B cell (primary cell): ENCODE results near the gene C4BPA. TPM values are rescaled to one million over a fixed set of nuclear protein-coding genes. Genes with fewer than 3 reads are reported as not detected.

Source experiments
- ATAC-seq: fragments of 200-7000 bp; cut with Tn5 transposase; one replicate; pipeline ENCODE4 v1.10.0; 2021; ENCODE audit warnings: low read depth, mild to moderate bottlenecking, moderate number of reproducible peaks, moderate library complexity
- CTCF ChIA-PET: fragments of 350-600 bp; sonication (Branson Sonifier 250); formaldehyde crosslinking; loops from one replicate; lab custom pipeline; 2021; ENCODE audit warnings: antibody characterized with exemption, inconsistent platforms; lab: Charles Lee
- POLR2A ChIA-PET: fragments of 350-600 bp; sonication (Branson Sonifier 250); formaldehyde crosslinking; loops from one replicate; lab custom pipeline; 2021; ENCODE audit warnings: antibody characterized with exemption; lab: Charles Lee
- DNase-seq: peaks from one replicate; pipeline ENCODE4 v3.0.0; 2013
- H2AFZ ChIP-seq: 2 replicates; pipeline ENCODE4 v1.6.1; 2012; ENCODE audit warnings: mild to moderate bottlenecking, low read depth, low read length; ENCODE audit not compliant: insufficient read depth, poor library complexity, severe bottlenecking
- H3K27ac ChIP-seq, 2 donors: 1 replicate in 1 of 2; 2 replicates in 1 of 2; pipeline ENCODE4 v1.5.1; 2012 to 2013; ENCODE audit warnings: low read length in 2 of 2, mild to moderate bottlenecking in 2 of 2, moderate library complexity in 1 of 2
- H3K27me3 ChIP-seq, 4 experiments: fragments of 200-600 bp in 1 of 4; sonication (generic) in 1 of 4; replicated peaks in 1 of 4; 1 replicate in 2 of 4; 2 replicates in 2 of 4; pipeline versions ENCODE4 v1.6.1 to v1.7.0; 2013 to 2016; ENCODE audit warnings: low read length in 3 of 4, mild to moderate bottlenecking in 2 of 4, mixed read lengths in 1 of 4, moderate library complexity in 1 of 4; ENCODE audit not compliant: insufficient read depth in 4 of 4, control insufficient read depth in 3 of 4; ENCODE audit errors: control extremely low read depth in 1 of 4
- H3K36me3 ChIP-seq, 2 experiments: replicated peaks in 1 of 2; 1 replicate in 1 of 2; 2 replicates in 1 of 2; pipeline versions ENCODE4 v1.6.1 to v1.7.1; 2013; ENCODE audit warnings: low read length in 1 of 2; ENCODE audit not compliant: insufficient read depth in 2 of 2, control insufficient read depth in 1 of 2; ENCODE audit errors: control extremely low read depth in 1 of 2, extremely low read depth in 1 of 2
- H3K4me1 ChIP-seq, 2 donors: fragments of 200-600 bp in 1 of 2; sonication (generic) in 1 of 2; 1 replicate in 1 of 2; 2 replicates in 1 of 2; pipeline versions ENCODE4 v1.5.1 to v1.6.1; 2013 to 2017; ENCODE audit warnings: low read length in 2 of 2; ENCODE audit not compliant: control insufficient read depth in 2 of 2, insufficient read depth in 2 of 2
- H3K4me2 ChIP-seq: replicated peaks from 2 replicates; pipeline ENCODE3; 2012; ENCODE audit warnings: mild to moderate bottlenecking, low read depth, low read length; ENCODE audit not compliant: poor library complexity, severe bottlenecking
- H3K4me3 ChIP-seq, 5 experiments: fragments of 200-600 bp in 1 of 5; sonication (generic) in 1 of 5; 1 replicate in 3 of 5; 2 replicates in 2 of 5; pipeline versions ENCODE4 v1.5.1 to v1.7.0; 2011 to 2016; ENCODE audit warnings: low read length in 4 of 5, mild to moderate bottlenecking in 4 of 5, low read depth in 2 of 5, control low read depth in 1 of 5, moderate library complexity in 1 of 5; ENCODE audit not compliant: insufficient read depth in 1 of 5; ENCODE audit errors: control extremely low read depth in 1 of 5, extremely low read depth in 1 of 5
- H3K79me2 ChIP-seq: fragments of 200-600 bp; sonication (generic); one replicate; pipeline ENCODE4 v1.6.0; 2016; ENCODE audit warnings: low read length; ENCODE audit not compliant: control insufficient read depth, insufficient read depth
- H3K9ac ChIP-seq: fragments of 200-600 bp; sonication (generic); 2 replicates; pipeline ENCODE4 v1.6.1; 2017; ENCODE audit warnings: mild to moderate bottlenecking, low read length, moderate library complexity
- H3K9me3 ChIP-seq, 3 donors: one replicate each; pipeline versions ENCODE4 v1.6.1 to v1.7.1; 2013; ENCODE audit warnings: low read length in 2 of 3; ENCODE audit not compliant: control insufficient read depth in 2 of 3, insufficient read depth in 1 of 3; ENCODE audit errors: control extremely low read depth in 1 of 3
- H4K20me1 ChIP-seq: 2 replicates; pipeline ENCODE4 v1.6.0; 2012; ENCODE audit warnings: mild to moderate bottlenecking, low read length; ENCODE audit not compliant: insufficient read depth, control insufficient read depth, poor library complexity, severe bottlenecking
- H3K27ac Mint-ChIP-seq: one replicate; pipeline ENCODE4 v1.8.0; 2021; ENCODE audit warnings: mixed read lengths
- H3K27me3 Mint-ChIP-seq: one replicate; pipeline ENCODE4 v1.8.0; 2021; ENCODE audit warnings: mixed read lengths
- H3K4me1 Mint-ChIP-seq: one replicate; pipeline ENCODE4 v1.8.0; 2021; ENCODE audit warnings: mixed read lengths
- H3K4me3 Mint-ChIP-seq: one replicate; pipeline ENCODE4 v1.8.0; 2021; ENCODE audit warnings: mixed read lengths
- H3K9me3 Mint-ChIP-seq: one replicate; pipeline ENCODE4 v1.8.0; 2022; ENCODE audit warnings: mixed read lengths; ENCODE audit not compliant: insufficient read depth
- CTCF ChIP-seq: fragments of 200-600 bp; IDR thresholded peaks from one replicate; pipeline ENCODE4 v1.8.0; 2022; ENCODE audit warnings: antibody characterized with exemption, mild to moderate bottlenecking
- EZH2 ChIP-seq: IDR thresholded peaks from 2 replicates; pipeline ENCODE4 v1.6.1; 2012; ENCODE audit warnings: borderline replicate concordance, low read depth, mild to moderate bottlenecking, moderate library complexity, low read length; ENCODE audit not compliant: insufficient read depth, poor library complexity, severe bottlenecking
- WGBS: methylation state at CpG from one replicate; pipeline ENCODE4 v1.1.5; 2013; ENCODE audit warnings: missing lambda C conversion rate; ENCODE audit not compliant: insufficient coverage; 5-methylcytosine and 5-hydroxymethylcytosine counted together
- intact Hi-C: fragments of 100-400 bp; cut with micrococcal nuclease; formaldehyde crosslinking; loops from one replicate; pipeline ENCODE4 v1.10.0; 2022
- polyA plus RNA-seq: library from polyadenylated mRNA; depleted of rRNA; stranded (reverse); fragments of >200 nt; gene quantifications from 2 replicates; pipeline ENCODE4 v1.2.3, GENCODE V29; 2012
- total RNA-seq, 2 donors: library from RNA; stranded (reverse); fragments of 120-200 nt in 1 of 2; gene quantifications; 1 replicate in 1 of 2; 2 replicates in 1 of 2; pipeline versions ENCODE4 v1.2.3 to v1.2.4, GENCODE V29; 2013 to 2022

Gene C4BPA
- total and polyA plus RNA-seq, 2 donors (not counting 1 experiment from before 2014, with no cell fraction given): not detected

- Histone ChIP-seq H3K9ac (no peak overlapping the region), H3K27me3 (no peaks in the 10 kb centered on the region), H3K27ac (no peak overlapping the region), H3K79me2 (no peaks in the 10 kb centered on the region), H4K20me1 (no peaks in the 10 kb centered on the region), H3K4me1 (peaks cover 3 to 5% of the 10 kb centered on the region in 2 donors), H3K4me2 (no peak overlapping the region), H3K4me3 (no peak overlapping the region), H3K36me3 (peaks cover 0 to 3% of the 10 kb centered on the region in 2 experiments), H3K9me3 (no peaks in the 10 kb centered on the region), H2AFZ (no peak overlapping the region)
- no peak for DNase-seq
- Mint-ChIP-seq H3K9me3 (no peaks in the 10 kb centered on the region), H3K27me3 (no peaks in the 10 kb centered on the region), H3K4me3 (no peak overlapping the region), H3K4me1 (peaks cover 9% of the 10 kb centered on the region), H3K27ac (no peak overlapping the region)
- CTCF ChIA-PET: interaction anchor here (1.2 to 13.0 kb wide), 9 partner anchors 10 to 419 kb away, joined by 3 to 209 read pairs (median 8); partner anchors contain the start of genes CR2, PFKFB2 and YOD1
- WGBS: no CpG with 5 or more reads among the region's 2 CpGs
- no peak for ATAC-seq
- POLR2A ChIA-PET: no interaction called here
- TF ChIP-seq EZH2 (no peak), CTCF (no peak)
- intact Hi-C loops: loop anchor here (5.0 kb wide), 1 partner anchor 256 kb away; no protein-coding TSS in a partner anchor
These were observed 22.9 kb upstream of the C4BPA start for GRCh38 chr1:207081088-207081487.

GRCh38 chr1:207081806-207082205, 22.2 kb upstream of the C4BPA start:
- Histone ChIP-seq H3K9me3 (no peaks in the 10 kb centered on the region), H3K79me2 (no peaks in the 10 kb centered on the region), H3K27ac (no peak overlapping the region), H4K20me1 (no peaks in the 10 kb centered on the region), H3K4me3 (no peak overlapping the region), H3K4me1 (peaks cover 3 to 5% of the 10 kb centered on the region in 2 donors), H3K36me3 (peaks cover 0 to 3% of the 10 kb centered on the region in 2 experiments), H3K27me3 (no peaks in the 10 kb centered on the region), H2AFZ (no peak overlapping the region), H3K4me2 (no peak overlapping the region), H3K9ac (no peak overlapping the region)
- H3K4me1 Mint-ChIP-seq: peaks cover 9% of the 10 kb centered on the region
- ChIA-PET POLR2A (no interaction called here), CTCF (interaction anchor here (1.2 to 13.0 kb wide), 7 partner anchors 11 to 419 kb away, joined by 4 to 209 read pairs (median 25); partner anchors contain the start of genes CR1, CR2, PFKFB2 and YOD1)
- H3K27ac Mint-ChIP-seq: no peak overlapping the region
- no CpG with 5 or more reads among the region's 2 CpGs for WGBS
- H3K27me3 Mint-ChIP-seq: no peaks in the 10 kb centered on the region
- H3K4me3 Mint-ChIP-seq: no peak overlapping the region
- ATAC-seq: no peak
- TF ChIP-seq EZH2: no peak
- TF ChIP-seq CTCF: no peak
- intact Hi-C loops: loop anchor here (5.0 kb wide), 1 partner anchor 255 kb away; no protein-coding TSS in a partner anchor
- no peaks in the 10 kb centered on the region for H3K9me3 Mint-ChIP-seq
- DNase-seq: no peak
